ENCODE results near the gene PPIA.
"Not testable (repeated sequence)": the region's sequence is repeated elsewhere in the genome, so short reads cannot be mapped to it uniquely, and the experiment has no call there.

Gene PPIA

GRCh38 chr7:44787762-44788161 lies 8.7 kb upstream of the PPIA start:
- no peak for DNase-seq (ENCODE audit: low spot score)

GRCh38 chr7:44789990-44790389 lies 6.5 kb upstream of the PPIA start:
- DNase-seq (ENCODE audit: low spot score) = no peak

- peak; percentile 84 for DNase-seq (ENCODE audit: low spot score)
Measured at GRCh38 chr7:44791278-44792219, 4.9 kb upstream of the PPIA start.

- DNase-seq (ENCODE audit: low spot score) = no peak
Measured at GRCh38 chr7:44793919-44794318, 2.6 kb upstream of the PPIA start.

- no peak for DNase-seq (ENCODE audit: low spot score)
Measured at GRCh38 chr7:44794331-44794730, 2.1 kb upstream of the PPIA start.

- DNase-seq (ENCODE audit: low spot score) = peak; percentile 59
Measured at GRCh38 chr7:44796034-44796503, 412 bp upstream of the PPIA start.

- DNase-seq (ENCODE audit: low spot score) = peak; percentile 90
Measured at GRCh38 chr7:44797329-44798258, 1.1 kb downstream of the PPIA start.

- DNase-seq (ENCODE audit: low spot score) = no peak
Measured at GRCh38 chr7:44798649-44799305, 2.3 kb downstream of the PPIA start.

- DNase-seq (ENCODE audit: low spot score) = no peak
Measured at GRCh38 chr7:44799939-44800338, 3.5 kb downstream of the PPIA start.

GRCh38 chr7:44801890-44802289 lies 5.4 kb downstream of the PPIA start:
- peak; percentile 51 for DNase-seq (ENCODE audit: low spot score)

GRCh38 chr7:44802418-44803025 lies 6.0 kb downstream of the PPIA start:
- DNase-seq (ENCODE audit: low spot score) = no peak

GRCh38 chr7:44803828-44804519 lies 7.5 kb downstream of the PPIA start:
- not testable (repeated sequence) for DNase-seq (ENCODE audit: low spot score)

- no peak for DNase-seq (ENCODE audit: low spot score)
Measured at GRCh38 chr7:44805950-44806349, 9.5 kb downstream of the PPIA start.

GRCh38 chr7:44808914-44809393 lies 12.5 kb downstream of the PPIA start:
- no peak for DNase-seq (ENCODE audit: low spot score)

- no peak for DNase-seq (ENCODE audit: low spot score)
Measured at GRCh38 chr7:44811093-44811492, 14.6 kb downstream of the PPIA start.

GRCh38 chr7:44811571-44811970 lies 15.1 kb downstream of the PPIA start:
- DNase-seq (ENCODE audit: low spot score) = no peak

- no peak for DNase-seq (ENCODE audit: low spot score)
Measured at GRCh38 chr7:44814919-44815318, 18.4 kb downstream of the PPIA start.

GRCh38 chr7:44819292-44819691 lies 22.8 kb downstream of the PPIA start:
- DNase-seq (ENCODE audit: low spot score) = no peak

- no peak for DNase-seq (ENCODE audit: low spot score)
Measured at GRCh38 chr7:44823255-44823781, 26.8 kb downstream of the PPIA start.

GRCh38 chr7:44824894-44825526 lies 28.5 kb downstream of the PPIA start:
- DNase-seq (ENCODE audit: low spot score) = peak; percentile 51
